ENCODE results near the gene PIEZO1. TPM values are rescaled to one million over a fixed set of nuclear protein-coding genes. Genes with fewer than 3 reads are reported as not detected.

Gene PIEZO1
- total RNA-seq, 6 experiments from 2014 or later = 48.9 to 91.9 (median 64.4) TPM

- no peaks in the 10 kb centered on the region for H3K27me3 ChIP-seq
- no peak overlapping the region for H3K27ac ChIP-seq
- no peak for DNase-seq
- no peak for ATAC-seq
- H3K4me3 ChIP-seq = no peak overlapping the region
- H3K9me3 ChIP-seq = no peaks in the 10 kb centered on the region
- TF ChIP-seq POLR2A (IDR thresholded peaks at IDR 0.05) (no peak), CTCF (IDR thresholded peaks at IDR 0.05) (no peak)
- no CpG with 5 or more reads among the region's 19 CpGs for WGBS (ENCODE audit: insufficient coverage, low coverage, low lambda C conversion rate, missing lambda C conversion rate)
- H3K36me3 ChIP-seq = no peaks in the 10 kb centered on the region
- H3K4me1 ChIP-seq = peaks cover 0 to 15% (median 7%) of the 10 kb centered on the region in 4 donors
- intact Hi-C loops (cut with DNase I) = no loop called here
Measured at GRCh38 chr16:88771294-88771772, 13.7 kb downstream of the PIEZO1 start.

GRCh38 chr16:88770461-88771293 is 14.3 kb downstream of the PIEZO1 start:
- Histone ChIP-seq H3K27ac (no peak overlapping the region), H3K27me3 (no peaks in the 10 kb centered on the region), H3K4me1 (peaks cover 0 to 15% (median 7%) of the 10 kb centered on the region in 4 donors), H3K36me3 (no peaks in the 10 kb centered on the region), H3K4me3 (no peak overlapping the region), H3K9me3 (no peaks in the 10 kb centered on the region)
- intact Hi-C loops (cut with DNase I) = no loop called here
- DNase-seq (peak in 1 of 3 donors; percentile 55), ATAC-seq (peak in 1 of 4 donors; percentile 6)
- WGBS (ENCODE audit: insufficient coverage, low coverage, low lambda C conversion rate, missing lambda C conversion rate) = no CpG with 5 or more reads among the region's 41 CpGs
- TF ChIP-seq CTCF (IDR thresholded peaks at IDR 0.05) (no peak), POLR2A (IDR thresholded peaks at IDR 0.05) (no peak)

GRCh38 chr16:88769617-88770460 is 15.2 kb downstream of the PIEZO1 start:
- Histone ChIP-seq H3K4me1 (peaks cover 0 to 15% (median 7%) of the 10 kb centered on the region in 4 donors), H3K27ac (no peak overlapping the region), H3K9me3 (no peaks in the 10 kb centered on the region), H3K36me3 (no peaks in the 10 kb centered on the region), H3K27me3 (no peaks in the 10 kb centered on the region), H3K4me3 (no peak overlapping the region)
- intact Hi-C loops (cut with DNase I) = no loop called here
- peak in 1 of 3 donors; percentile 53 for DNase-seq
- no peak for TF ChIP-seq POLR2A (IDR thresholded peaks at IDR 0.05)
- TF ChIP-seq CTCF (IDR thresholded peaks at IDR 0.05) = no peak
- 0% methylated on average over 1 of the region's 30 CpGs for WGBS (ENCODE audit: insufficient coverage, low coverage, low lambda C conversion rate, missing lambda C conversion rate)
- ATAC-seq = no peak

GRCh38 chr16:88768071-88768783 is 16.8 kb downstream of the PIEZO1 start:
- TF ChIP-seq POLR2A (IDR thresholded peaks at IDR 0.05) (no peak), CTCF (IDR thresholded peaks at IDR 0.05) (no peak)
- DNase-seq (peak; percentile 55 to 81 (median 66)), ATAC-seq (peak; percentile 37 to 55 (median 44))
- no peaks in the 10 kb centered on the region for H3K9me3 ChIP-seq
- peak overlapping the region in 2 of 3 donors; percentile 25 to 40 for H3K27ac ChIP-seq
- peaks cover 0 to 24% (median 10%) of the 10 kb centered on the region in 4 donors for H3K4me1 ChIP-seq
- intact Hi-C loops (cut with DNase I) = no loop called here
- H3K36me3 ChIP-seq = no peaks in the 10 kb centered on the region
- no peak overlapping the region for H3K4me3 ChIP-seq
- H3K27me3 ChIP-seq = no peaks in the 10 kb centered on the region
- WGBS (ENCODE audit: insufficient coverage, low coverage, low lambda C conversion rate, missing lambda C conversion rate) = 22% methylated on average over 8 of the region's 24 CpGs

All from right lobe of liver (tissue), 6 donors.